GM12872 (cell line): Measurements from ENCODE around the gene SMIM28.
A peak's percentile ranks its signal among the peaks of the same experiment; 100 is the strongest.

Experiments used
- CTCF ChIP-seq: IDR thresholded peaks from 3 replicates; pipeline ENCODE4 v1.5.1; 2011; ENCODE audit warnings: low read depth, mild to moderate bottlenecking, low read length, moderate library complexity; ENCODE audit not compliant: insufficient read depth

The SMIM28 gene

GRCh38 chr6:138403324-138403800 lies 25.7 kb downstream of the SMIM28 start:
- peak; percentile 43; the same call in 2 of the 3 replicates for TF ChIP-seq CTCF

GRCh38 chr6:138403801-138404665 lies 26.3 kb downstream of the SMIM28 start, which contains the start of gene HEBP2:
Gene HEBP2, plus strand, starts transcription at chr6:138404223. Its CDS starts 273 bp downstream, at chr6:138404496.
- peak; percentile 37; the same call in 2 of the 3 replicates for TF ChIP-seq CTCF

- no peak for TF ChIP-seq CTCF
Measured at GRCh38 chr6:138404666-138405337, 27.1 kb downstream of the SMIM28 start.

GRCh38 chr6:138405816-138406413 lies 28.2 kb downstream of the SMIM28 start:
- TF ChIP-seq CTCF = no peak

GRCh38 chr6:138406443-138406842 lies 28.7 kb downstream of the SMIM28 start:
- TF ChIP-seq CTCF = no peak

GRCh38 chr6:138410048-138410735 lies 32.5 kb downstream of the SMIM28 start:
- TF ChIP-seq CTCF = no peak
